Dedifferentiated amniotic fluid mesenchymal stem cell (primary cell): Measurements from ENCODE around the gene PTPRK.

Experiments used
- DNase-seq: peaks from one replicate; pipeline ENCODE4 v3.0.0-alpha.2; 2016; ENCODE audit errors: extremely low spot score

Gene PTPRK

DNA sequence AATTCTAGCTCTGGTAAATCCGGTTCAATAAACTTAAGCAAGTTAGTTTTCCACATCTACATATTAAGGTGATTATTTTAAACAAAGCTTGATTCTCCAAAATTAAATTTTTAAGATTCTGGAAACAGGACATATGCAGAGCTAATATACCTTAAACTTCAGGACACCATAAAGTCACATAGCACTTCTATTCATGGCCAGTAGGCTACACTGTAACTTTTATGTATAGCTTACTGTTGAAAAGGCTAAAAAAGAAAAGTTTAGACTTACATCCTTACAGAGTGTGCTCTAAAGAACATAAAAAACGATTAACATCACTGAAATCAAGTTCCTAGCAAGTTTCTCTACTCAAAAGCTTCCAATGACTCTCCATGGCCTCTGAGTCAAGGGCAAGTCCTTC lies 224.7 kb downstream of the PTPRK start:
- DNase-seq, result no peak

GRCh38 chr6:128290221-128290620 lies 230.2 kb downstream of the PTPRK start:
- DNase-seq, result no peak

DNA sequence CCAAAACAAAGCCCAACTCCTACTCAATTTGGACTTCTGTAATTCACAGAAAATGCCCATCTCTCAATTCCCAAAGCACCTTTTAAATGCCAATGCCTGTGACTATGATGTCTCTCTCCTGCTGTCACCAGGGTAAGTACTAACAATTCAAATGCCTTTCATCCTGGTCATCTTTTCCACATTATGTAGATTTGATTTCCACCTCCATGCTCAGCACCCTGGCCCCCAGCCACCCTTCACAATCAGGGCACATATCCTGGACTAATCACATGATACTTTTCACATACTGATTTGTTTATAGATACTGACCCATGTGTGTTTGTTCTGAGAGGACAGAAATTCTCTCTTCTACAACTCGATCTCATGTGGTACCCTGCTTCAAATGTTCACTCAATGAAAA lies 236.3 kb downstream of the PTPRK start:
- DNase-seq, result no peak

DNA sequence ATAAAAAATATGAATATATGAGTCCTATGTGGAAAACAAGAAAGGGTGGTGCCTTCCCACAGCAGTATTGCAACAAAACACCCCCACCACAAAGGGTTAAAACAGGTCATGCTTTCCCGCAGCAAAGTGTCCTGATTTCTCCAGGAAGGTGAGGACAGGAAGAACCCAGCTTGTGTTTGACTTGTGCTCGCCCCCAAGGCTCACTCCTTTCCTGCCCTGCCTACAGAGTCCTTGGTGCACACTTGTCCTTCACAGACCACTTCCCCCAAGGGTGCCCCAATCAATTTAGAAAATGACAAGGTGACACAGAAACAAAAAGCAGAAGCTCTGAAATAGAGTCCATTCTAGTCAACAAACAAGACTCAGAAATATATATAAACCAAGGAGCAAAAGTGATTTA lies 237.4 kb downstream of the PTPRK start:
- no peak for DNase-seq

DNA sequence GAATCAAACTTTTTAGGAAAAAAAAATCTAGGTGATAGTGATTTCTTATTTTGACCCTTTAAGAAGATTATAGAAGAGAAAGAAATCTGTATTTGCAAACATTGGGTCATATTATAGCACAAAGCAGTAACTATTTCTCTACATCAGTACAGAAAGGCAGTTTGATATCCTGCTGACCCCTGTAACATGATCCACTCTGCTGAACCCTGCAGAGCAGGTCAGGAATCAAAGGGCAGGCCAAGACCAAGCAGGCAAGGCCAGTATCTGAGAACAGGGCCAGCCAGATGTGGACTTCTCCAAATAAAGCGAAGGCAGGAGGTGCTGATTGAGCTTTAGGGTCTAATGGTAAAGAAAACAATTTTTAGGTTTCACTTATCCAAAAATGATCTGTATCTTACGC lies 239.4 kb downstream of the PTPRK start:
- no peak for DNase-seq

DNA sequence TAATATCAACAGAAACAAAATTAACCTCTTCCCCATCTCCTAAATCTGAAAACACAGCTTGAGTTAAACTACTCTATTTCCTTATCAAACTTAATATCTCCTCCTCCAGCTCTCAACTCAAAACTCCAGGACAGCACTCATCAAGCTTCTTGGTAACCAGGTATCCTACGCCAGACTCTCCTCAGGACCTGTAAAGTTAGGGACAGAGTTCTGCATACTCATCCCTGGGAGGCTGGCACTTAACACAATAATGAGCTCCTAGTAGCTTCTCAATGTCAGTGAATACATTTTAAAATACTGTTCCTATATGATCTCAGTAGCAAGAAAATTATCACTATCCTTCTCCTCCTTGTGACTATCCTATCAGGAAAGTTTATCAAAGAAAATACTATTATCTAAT lies 240.3 kb downstream of the PTPRK start:
- no peak for DNase-seq

DNA sequence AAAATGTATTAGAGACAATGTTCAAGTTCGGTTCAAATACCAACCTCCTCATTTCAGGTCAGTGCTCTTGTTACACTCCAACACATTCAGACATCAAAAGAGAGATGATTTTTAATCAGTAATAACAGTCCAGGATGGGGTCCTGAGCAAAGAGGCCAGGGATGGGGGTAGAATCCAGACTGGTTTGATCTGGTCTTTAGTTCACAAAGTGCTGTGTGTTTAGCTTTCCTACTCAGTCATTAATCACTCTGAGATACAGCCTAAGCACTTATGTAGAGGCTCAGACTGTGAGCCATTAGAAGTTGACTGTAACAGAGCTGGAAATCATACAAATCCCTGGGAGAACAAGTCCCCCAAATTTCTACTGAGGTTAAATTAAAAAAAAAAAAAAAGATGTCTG lies 241.6 kb downstream of the PTPRK start:
- DNase-seq, result no peak

GRCh38 chr6:128277379-128277778 lies 243.0 kb downstream of the PTPRK start:
- DNase-seq, result no peak

DNA sequence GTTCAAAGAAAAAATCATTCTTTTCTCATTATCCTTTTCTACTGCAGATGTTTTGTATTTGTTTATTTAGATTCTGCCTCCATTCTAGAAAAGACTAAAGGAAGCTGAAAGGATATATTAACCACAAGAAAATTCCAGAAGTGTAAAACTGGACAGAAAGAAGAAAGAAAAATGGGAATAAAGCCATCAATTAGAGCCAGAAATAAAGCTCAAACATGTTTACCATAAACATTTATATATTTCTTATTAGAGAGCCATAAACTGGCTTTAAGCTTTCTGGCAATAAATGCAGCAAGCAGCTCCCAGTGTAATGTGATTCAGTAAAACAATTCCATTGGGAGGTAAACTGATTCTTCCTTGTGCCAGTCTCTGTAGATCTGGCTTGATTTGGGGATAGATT lies 244.1 kb downstream of the PTPRK start:
- no peak for DNase-seq

GRCh38 chr6:128275681-128276080 lies 244.7 kb downstream of the PTPRK start:
- DNase-seq, result no peak

DNA sequence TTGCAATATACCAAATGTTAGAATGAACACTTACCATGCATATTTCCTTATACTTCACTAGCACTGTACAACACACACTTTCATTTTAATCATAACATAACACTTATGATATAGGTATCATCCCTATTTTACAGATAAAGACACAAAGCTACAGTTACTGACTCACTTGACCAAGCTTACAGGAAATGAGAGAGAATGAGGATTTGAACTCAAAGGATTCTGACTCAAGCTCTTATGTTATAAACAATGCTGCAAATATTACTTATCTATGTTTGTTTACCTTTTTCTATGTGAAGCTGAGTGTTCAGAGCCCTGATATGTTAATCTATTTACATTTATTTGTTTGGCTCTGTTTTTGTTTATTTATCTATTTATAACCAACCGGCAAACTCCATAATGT lies 245.4 kb downstream of the PTPRK start:
- no peak for DNase-seq

- DNase-seq, result no peak
These were observed 248.9 kb downstream of the PTPRK start for GRCh38 chr6:128271527-128271926.

DNA sequence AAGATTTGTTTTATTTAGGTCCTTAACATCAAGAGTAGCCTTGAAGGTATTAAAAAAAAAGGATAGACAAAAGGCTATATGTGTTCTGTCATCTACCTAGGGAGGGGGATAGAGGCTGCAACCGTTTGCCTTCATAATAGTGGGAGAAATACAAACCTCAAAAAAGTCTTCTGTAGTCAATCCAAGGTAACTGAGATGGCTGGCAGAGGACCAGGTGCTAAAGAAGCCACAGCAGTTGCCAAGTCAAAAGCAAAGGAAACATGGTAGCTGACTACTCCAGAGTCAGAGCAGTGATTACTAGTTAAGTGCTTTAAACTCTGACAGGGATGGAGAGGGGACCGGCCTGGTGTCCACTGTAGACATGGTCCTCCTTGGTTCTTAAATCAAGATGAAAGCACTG lies 249.4 kb downstream of the PTPRK start:
- no peak for DNase-seq

- no peak for DNase-seq
These were observed 253.5 kb downstream of the PTPRK start for GRCh38 chr6:128266946-128267345.

GRCh38 chr6:128265706-128266105 lies 254.7 kb downstream of the PTPRK start:
- DNase-seq, result no peak

DNA sequence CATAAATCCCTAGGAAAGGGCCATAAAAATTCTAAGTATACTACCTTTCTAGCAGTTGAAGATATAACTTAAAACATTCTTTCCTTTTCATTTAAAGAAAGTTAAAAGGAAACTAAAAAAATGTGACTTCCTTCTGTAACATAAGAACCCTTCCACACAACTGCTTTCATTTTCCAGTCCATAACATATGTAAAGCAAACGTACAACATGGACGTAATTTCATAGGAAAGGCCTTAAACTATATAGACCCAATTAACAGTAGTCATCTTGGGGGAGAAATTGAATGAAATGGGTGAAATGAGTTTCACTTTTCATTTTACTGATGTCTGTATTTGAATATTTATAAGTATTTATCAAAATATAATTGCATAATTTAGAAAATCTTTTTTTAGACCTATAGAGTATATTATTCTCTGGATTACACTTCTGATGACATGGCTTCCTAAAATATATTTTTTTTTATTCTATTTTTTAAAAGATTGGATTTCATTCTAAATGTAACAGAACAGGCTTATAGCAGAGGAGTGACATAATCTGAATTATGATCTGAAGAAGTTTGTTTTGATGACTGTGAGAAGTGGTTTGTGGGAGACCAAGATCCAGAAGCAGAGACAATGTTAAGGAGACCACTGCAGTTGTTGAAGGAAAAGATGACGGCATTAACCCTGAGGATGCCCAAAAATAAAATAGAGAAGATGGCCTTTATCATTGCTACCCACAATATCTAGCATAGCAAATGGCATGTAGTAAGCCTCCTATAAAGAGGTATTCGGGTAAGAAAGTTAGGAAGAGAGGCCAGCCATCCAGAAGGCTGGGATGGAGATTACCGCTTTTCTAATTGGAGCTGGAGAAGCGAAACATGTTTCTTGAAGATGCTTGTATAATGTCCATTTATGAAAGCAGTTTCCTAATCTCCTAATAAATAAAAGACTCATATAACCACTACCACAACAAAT lies 260.4 kb downstream of the PTPRK start:
- no peak for DNase-seq

- no peak for DNase-seq
These were observed 261.2 kb downstream of the PTPRK start for GRCh38 chr6:128259029-128259724.

DNA sequence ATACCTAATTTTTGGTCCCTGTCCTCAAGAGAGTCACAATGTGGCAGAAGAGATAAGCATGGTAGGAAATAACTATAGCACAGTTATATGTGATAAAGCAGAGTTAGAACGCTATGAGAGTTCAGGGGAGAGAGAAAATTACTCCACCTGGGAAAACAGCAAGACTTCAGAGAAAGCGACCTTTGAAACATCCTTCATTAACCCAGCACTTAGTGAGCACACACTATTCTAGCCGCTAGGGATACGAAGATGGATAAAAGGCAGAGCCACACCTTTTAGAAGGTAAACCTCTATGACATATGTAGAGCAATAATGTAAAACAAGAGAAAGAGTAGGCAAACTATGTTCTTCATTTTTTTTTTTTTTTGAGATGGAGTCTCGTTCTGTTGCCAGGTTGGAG lies 264.3 kb downstream of the PTPRK start:
- no peak for DNase-seq

- DNase-seq, result no peak
These were observed 267.8 kb downstream of the PTPRK start for GRCh38 chr6:128252341-128253176.

- DNase-seq, result no peak
These were observed 268.7 kb downstream of the PTPRK start for GRCh38 chr6:128251445-128252340.

- DNase-seq, result no peak
These were observed 269.9 kb downstream of the PTPRK start for GRCh38 chr6:128250370-128251070.
